GM19468 (cell line): ENCODE results near the gene PARS2.

Experiments used
- ATAC-seq: cut with Tn5 transposase; IDR thresholded peaks from one replicate; pipeline ENCODE4 v1.9.1; 2021; ENCODE audit warnings: mild to moderate bottlenecking, moderate library complexity, moderate number of reproducible peaks; ENCODE audit not compliant: unreplicated experiment; ENCODE audit errors: extremely low read depth

PARS2 gene

GRCh38 chr1:54764133-54764921, at the start of gene PARS2:
PARS2 (minus strand) TSS chr1:54764523; CDS start chr1:54759161, 5,362 bp downstream.
- ATAC-seq: peak; percentile 99

DNA sequence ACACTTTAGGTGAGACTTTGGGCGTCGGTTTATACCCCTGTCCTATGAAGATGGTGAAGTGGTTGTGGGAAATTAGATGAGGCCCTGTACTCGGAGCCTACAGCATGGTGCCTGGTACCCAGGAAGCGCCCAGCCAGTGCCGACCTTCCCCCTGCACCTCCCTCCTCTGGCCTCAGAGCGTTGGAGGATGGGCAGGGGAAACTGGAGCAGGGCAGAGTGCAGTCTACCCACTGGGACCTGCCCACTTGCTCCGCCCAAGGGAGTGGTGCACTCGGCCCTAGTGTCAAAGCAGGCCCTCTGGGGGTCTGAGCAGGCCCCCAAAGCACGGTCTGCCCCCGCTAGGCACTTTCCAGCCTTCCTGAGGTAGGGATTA, 49.8 kb upstream of the PARS2 start:
- no peak for ATAC-seq

DNA sequence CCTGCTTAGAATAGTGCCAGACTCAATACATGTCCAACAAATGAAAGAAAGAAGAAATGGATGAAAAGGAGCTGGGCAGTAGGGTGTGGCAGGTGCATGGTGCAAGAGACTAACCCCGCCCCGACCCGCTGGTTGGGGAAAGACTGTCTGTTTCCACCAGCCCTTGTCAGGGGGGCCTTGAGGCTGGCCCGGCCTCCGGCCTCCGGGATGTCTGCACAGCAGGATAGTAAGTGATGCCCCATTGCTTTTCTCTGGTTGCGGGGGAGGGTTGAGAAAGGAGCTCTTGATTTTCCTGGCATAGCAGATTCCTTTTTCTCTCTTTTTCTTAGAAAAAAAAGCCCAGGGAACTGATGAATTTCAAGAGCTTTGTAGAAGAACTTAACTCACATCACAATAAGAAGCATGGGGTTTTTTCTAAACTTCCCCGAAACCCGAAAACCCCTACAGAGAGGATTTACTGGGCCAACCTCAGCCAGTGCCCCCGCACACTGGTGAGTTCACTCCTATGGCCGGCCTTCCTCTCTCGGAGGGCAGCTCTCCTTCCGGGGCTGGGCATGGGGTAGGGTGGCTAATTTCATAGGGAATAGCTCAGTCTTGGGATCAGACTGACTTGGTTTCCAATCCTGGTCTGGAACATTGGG, 49.3 kb upstream of the PARS2 start:
- no peak for ATAC-seq

- ATAC-seq: no peak
These were observed 48.6 kb upstream of the PARS2 start for GRCh38 chr1:54812801-54813484.

- no peak for ATAC-seq
These were observed 47.7 kb upstream of the PARS2 start for GRCh38 chr1:54811739-54812655.

- ATAC-seq: no peak
These were observed 46.7 kb upstream of the PARS2 start for GRCh38 chr1:54811066-54811465.

GRCh38 chr1:54810153-54810942, 46.0 kb upstream of the PARS2 start:
- no peak for ATAC-seq

DNA sequence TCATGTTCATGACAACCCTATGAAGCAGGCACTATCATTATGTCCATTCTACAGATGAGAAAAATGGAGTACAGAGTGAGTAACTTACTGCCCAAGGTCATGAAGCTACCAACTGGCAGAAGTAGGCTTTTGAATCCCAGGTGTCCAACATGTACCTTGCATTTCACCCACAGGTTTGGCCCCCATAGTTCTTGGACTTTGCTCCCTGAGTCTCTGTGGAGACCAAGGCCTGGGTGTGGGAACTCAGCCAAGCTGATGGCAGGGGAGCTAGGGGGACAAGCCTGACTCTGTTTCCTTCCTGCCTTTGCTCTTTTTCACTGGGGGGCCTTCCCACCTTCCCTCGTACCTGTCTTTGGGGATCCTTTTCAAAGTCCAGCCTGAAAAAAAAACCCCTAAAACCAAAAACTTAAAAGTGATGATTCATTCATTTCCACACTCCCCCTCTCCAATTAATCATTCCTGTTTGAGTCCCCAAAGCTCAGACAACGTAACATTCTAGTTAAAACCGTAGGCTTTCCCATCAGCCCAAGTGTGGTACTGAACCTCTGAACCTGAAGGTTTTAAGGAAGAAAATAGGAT, 45.3 kb upstream of the PARS2 start:
- no peak for ATAC-seq

- no peak for ATAC-seq
These were observed 44.3 kb upstream of the PARS2 start for GRCh38 chr1:54808443-54809207.

GRCh38 chr1:54807756-54808155, 43.4 kb upstream of the PARS2 start:
- no peak for ATAC-seq

DNA sequence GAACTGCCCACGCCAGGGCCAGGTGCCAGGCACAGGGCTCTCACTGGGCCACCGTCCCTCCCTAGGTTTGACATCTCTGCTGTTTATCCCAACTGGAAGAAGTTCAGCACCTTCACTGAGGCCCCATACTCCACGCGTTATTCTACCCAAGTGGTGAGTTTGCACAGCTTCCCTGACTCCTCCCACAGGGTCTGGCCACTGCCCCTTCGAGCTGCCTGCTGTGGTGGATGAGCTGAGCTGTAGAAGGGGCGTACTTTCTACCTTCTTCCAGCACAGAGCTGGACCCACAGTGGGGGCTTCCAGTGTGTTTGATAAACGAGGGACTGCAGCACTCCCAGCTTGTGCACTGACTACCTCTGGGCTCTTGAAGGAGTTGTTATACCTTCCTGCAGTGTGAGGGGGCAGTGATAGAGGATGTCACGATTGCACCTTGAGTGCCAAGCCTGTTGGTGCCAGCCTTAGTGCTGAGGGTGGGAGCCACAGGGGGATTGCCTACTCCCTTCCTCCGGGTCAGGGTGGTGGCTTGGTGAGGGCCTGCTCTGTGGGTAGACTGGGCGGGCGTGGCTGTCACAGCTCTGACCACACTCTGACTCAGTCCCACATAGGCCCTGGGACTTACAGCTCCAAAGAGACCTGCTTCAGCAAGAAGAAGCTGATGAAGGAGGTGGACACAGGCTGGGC, 42.7 kb upstream of the PARS2 start:
- ATAC-seq: no peak

DNA sequence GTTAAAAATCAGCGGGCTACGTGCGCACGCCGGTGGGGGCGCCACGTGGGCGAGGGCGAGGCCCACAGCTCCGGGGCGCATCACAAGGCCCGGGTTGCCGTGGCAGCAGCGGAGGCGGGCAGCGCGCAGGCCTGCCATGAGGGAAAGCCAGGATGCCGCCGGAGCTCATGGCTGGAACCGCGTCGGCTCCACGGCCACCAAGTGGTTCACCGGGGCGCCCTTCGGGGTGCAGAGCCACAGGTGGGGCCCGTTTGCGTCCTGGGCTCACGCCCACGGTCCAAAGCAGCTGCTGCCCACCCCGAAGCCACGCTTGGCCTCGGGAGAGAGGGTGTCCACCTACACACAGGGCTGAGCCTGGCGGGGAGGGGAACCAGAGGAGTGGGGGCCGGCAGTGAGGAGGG, 41.7 kb upstream of the PARS2 start:
- ATAC-seq: no peak

GRCh38 chr1:54805466-54805865, 41.1 kb upstream of the PARS2 start:
- ATAC-seq: no peak

- no peak for ATAC-seq
These were observed 40.3 kb upstream of the PARS2 start for GRCh38 chr1:54804471-54805132.

DNA sequence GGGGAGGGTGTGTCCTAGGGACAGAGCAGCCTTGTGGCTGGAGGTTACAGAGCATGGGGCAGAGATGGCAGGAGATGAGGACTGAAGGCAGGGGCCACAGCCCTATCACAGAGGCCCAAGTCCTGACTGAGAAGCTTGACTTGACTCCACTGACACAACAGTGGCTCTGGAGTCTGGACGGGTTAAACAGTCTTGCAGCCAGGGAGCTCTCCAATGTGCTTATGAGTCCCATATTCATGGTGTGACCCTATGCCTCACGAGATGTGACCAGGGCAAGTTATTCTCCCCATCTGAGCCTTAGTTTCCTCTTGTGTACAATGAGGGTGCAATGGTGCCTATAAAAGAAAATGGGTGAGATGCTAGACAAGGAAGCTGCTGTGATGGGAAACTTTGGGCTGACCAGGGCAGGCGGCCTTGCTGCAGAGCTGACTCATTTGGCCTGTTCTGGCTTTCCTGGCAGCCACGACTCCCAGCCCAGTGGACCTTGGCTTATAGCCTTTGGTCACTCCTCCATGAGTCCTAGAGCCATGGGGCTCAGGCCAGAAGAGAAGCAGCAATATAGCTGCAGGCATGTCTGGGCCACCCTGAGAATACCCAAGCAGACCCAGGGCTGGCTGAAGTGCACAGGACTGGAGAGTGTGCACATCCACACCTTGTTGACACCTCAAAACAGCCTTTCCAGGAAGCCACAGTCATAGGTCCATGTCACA, 39.6 kb upstream of the PARS2 start:
- ATAC-seq: no peak

- peak; percentile 82 for ATAC-seq
These were observed 36.8 kb upstream of the PARS2 start, which contains the start of gene TTC22 for GRCh38 chr1:54800899-54801759. TTC22 (minus strand) TSS chr1:54801323; CDS start chr1:54801163, 160 bp downstream.
